Measurements from ENCODE around the gene POMT2.
"Not testable (repeated sequence)": the region's sequence is repeated elsewhere in the genome, so short reads cannot be mapped to it uniquely, and the experiment has no call there.

Gene POMT2

GRCh38 chr14:77301103-77301502 lies 19.6 kb downstream of the POMT2 start:
- DNase-seq (ENCODE audit: low read depth): peak; percentile 47

- DNase-seq (ENCODE audit: low read depth): no peak
Observed at GRCh38 chr14:77299771-77300170, 20.9 kb downstream of the POMT2 start.

- no peak for DNase-seq (ENCODE audit: low read depth)
Observed at GRCh38 chr14:77296906-77297305, 23.8 kb downstream of the POMT2 start.

GRCh38 chr14:77296155-77296554 lies 24.5 kb downstream of the POMT2 start:
- DNase-seq (ENCODE audit: low read depth): no peak

- no peak for DNase-seq (ENCODE audit: low read depth)
Observed at GRCh38 chr14:77290705-77291104, 30.0 kb downstream of the POMT2 start.

- no peak for DNase-seq (ENCODE audit: low read depth)
Observed at GRCh38 chr14:77286576-77286975, 34.1 kb downstream of the POMT2 start.

- DNase-seq (ENCODE audit: low read depth): no peak
Observed at GRCh38 chr14:77284466-77284865, 36.2 kb downstream of the POMT2 start.

- DNase-seq (ENCODE audit: low read depth): no peak
Observed at GRCh38 chr14:77284066-77284465, 36.6 kb downstream of the POMT2 start.

GRCh38 chr14:77281852-77282410 lies 38.8 kb downstream of the POMT2 start:
- DNase-seq (ENCODE audit: low read depth): no peak

GRCh38 chr14:77280921-77281320 lies 39.8 kb downstream of the POMT2 start:
- DNase-seq (ENCODE audit: low read depth): not testable (repeated sequence)

GRCh38 chr14:77279719-77280118 lies 41.0 kb downstream of the POMT2 start:
- DNase-seq (ENCODE audit: low read depth): no peak

GRCh38 chr14:77278461-77279230 lies 42.0 kb downstream of the POMT2 start:
- no peak for DNase-seq (ENCODE audit: low read depth)

GRCh38 chr14:77276959-77277358 lies 43.7 kb downstream of the POMT2 start:
- DNase-seq (ENCODE audit: low read depth): no peak

GRCh38 chr14:77276295-77276935 lies 44.3 kb downstream of the POMT2 start:
- DNase-seq (ENCODE audit: low read depth): no peak

GRCh38 chr14:77275601-77276017 lies 45.1 kb downstream of the POMT2 start:
- no peak for DNase-seq (ENCODE audit: low read depth)

GRCh38 chr14:77275041-77275580 lies 45.6 kb downstream of the POMT2 start:
- DNase-seq (ENCODE audit: low read depth): no peak

GRCh38 chr14:77273796-77274195 lies 46.9 kb downstream of the POMT2 start:
- DNase-seq (ENCODE audit: low read depth): no peak

- no peak for DNase-seq (ENCODE audit: low read depth)
Observed at GRCh38 chr14:77272261-77272660, 48.4 kb downstream of the POMT2 start.

- no peak for DNase-seq (ENCODE audit: low read depth)
Observed at GRCh38 chr14:77271113-77271710, 49.5 kb downstream of the POMT2 start, which contains the start of gene NGB. Gene NGB, minus strand, starts transcription at chr14:77271206. Its CDS starts 269 bp downstream, at chr14:77270937.

GRCh38 chr14:77270361-77271112 lies 50.1 kb downstream of the POMT2 start:
- DNase-seq (ENCODE audit: low read depth): no peak

GRCh38 chr14:77268989-77269600 lies 51.6 kb downstream of the POMT2 start:
- no peak for DNase-seq (ENCODE audit: low read depth)

Data from activated T-cell treated with anti-CD3 and anti-CD28 coated beads for 48 hours (primary cell).